ENCODE data around the gene SYNGR4.

GRCh38 chr19:48395170-48395455 lies 30.9 kb downstream of the SYNGR4 start:
- TF ChIP-seq CTCF (IDR thresholded peaks at IDR 0.05 in 4 of 5, conservative IDR thresholded peaks at IDR 0.05 in 1 of 5) (no peak), POLR2A (IDR thresholded peaks at IDR 0.05) (no peak)
